Vagina (tissue), 2 donors: ENCODE results near the gene GUCY1B1. TPM values are rescaled to one million over a fixed set of nuclear protein-coding genes. Genes with fewer than 3 reads are reported as not detected.
"Not testable (repeated sequence)": the region's sequence is repeated elsewhere in the genome, so short reads cannot be mapped to it uniquely, and the experiment has no call there.

Source experiments
- DNase-seq, 2 donors: peaks; one replicate each; pipeline ENCODE4 v3.0.0-alpha.2; 2017; ENCODE audit errors: extremely low spot score in 2 of 2
- H3K27ac ChIP-seq: fragments of 200-600 bp; sonication (generic); one replicate; pipeline ENCODE4 v1.5.1; 2019
- H3K27me3 ChIP-seq: fragments of 200-600 bp; sonication (generic); one replicate; pipeline ENCODE4 v1.5.1; 2019
- H3K36me3 ChIP-seq, 2 donors: fragments of 200-600 bp; sonication (generic); one replicate each; pipeline ENCODE4 v1.5.1; 2017 to 2019
- H3K4me1 ChIP-seq: fragments of 200-600 bp; sonication (generic); one replicate; pipeline ENCODE4 v1.5.1; 2019
- H3K4me3 ChIP-seq, 2 donors: fragments of 200-600 bp; sonication (generic); 1 replicate in 1 of 2; 2 replicates in 1 of 2; pipeline ENCODE4 v1.5.1; 2016 to 2019
- H3K9me3 ChIP-seq: fragments of 200-600 bp; sonication (generic); one replicate; pipeline ENCODE4 v1.5.1; 2019
- POLR2A ChIP-seq, 2 donors: fragments of 450-650 bp; IDR thresholded peaks; one replicate each; pipeline ENCODE4 v1.6.1; 2017; ENCODE audit warnings: antibody characterized with exemption in 2 of 2, mild to moderate bottlenecking in 2 of 2, moderate library complexity in 2 of 2
- POLR2AphosphoS5 ChIP-seq, 2 donors: sonication (generic); formaldehyde crosslinking; IDR thresholded peaks; one replicate each; pipeline ENCODE4 v1.9.0; 2017; ENCODE audit warnings: antibody characterized with exemption in 2 of 2, mild to moderate bottlenecking in 2 of 2, low read depth in 1 of 2; ENCODE audit not compliant: insufficient read depth in 1 of 2
- intact Hi-C: fragments of 100-400 bp; cut with DNase I; formaldehyde crosslinking; loops from one replicate; pipeline ENCODE4 v1.15.1; 2023
- total RNA-seq: library from RNA; depleted of rRNA; stranded (reverse); fragments of >200 nt; gene quantifications from one replicate; pipeline ENCODE4 v1.2.3, GENCODE V29; 2016
- TF ChIP-seq, protein P1 (sequence below), 3 experiments: fragments of 450-650 bp in 2 of 3; fragments of 200-600 bp in 1 of 3; sonication (generic) in 1 of 3; IDR thresholded peaks; one replicate each; pipeline ENCODE4 v1.5.1; 2017 to 2019; ENCODE audit warnings: antibody characterized with exemption in 3 of 3, mild to moderate bottlenecking in 2 of 3, moderate library complexity in 2 of 3

Gene GUCY1B1
- total RNA-seq, 1 donor from 2014 or later, result 22.8 TPM

DNA sequence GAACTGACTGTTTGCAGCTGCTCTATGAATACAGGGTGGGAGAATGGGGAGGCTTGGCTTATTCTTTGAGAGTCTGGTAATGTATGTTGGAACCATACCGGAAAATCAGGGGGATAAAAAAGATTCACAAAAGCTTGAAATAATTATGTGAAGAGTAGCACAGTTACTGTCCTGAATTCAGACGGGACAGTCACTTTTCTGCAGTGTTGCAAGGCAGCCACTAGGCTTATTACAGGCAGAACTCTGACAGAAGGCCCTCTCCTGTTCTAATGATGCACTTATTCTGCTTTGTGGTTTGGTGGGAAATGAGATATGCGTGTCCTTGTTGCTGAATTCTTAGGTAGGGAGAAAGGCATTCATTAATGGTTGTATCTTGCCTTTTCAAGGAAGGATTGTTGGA is 37.2 kb downstream of the GUCY1B1 start:
- Histone ChIP-seq H3K4me1 (no peaks in the 10 kb centered on the region), H3K27me3 (no peaks in the 10 kb centered on the region), H3K9me3 (no peaks in the 10 kb centered on the region), H3K4me3 (no peak overlapping the region), H3K27ac (no peak overlapping the region), H3K36me3 (no peaks in the 10 kb centered on the region)
- TF ChIP-seq, protein P1, sequence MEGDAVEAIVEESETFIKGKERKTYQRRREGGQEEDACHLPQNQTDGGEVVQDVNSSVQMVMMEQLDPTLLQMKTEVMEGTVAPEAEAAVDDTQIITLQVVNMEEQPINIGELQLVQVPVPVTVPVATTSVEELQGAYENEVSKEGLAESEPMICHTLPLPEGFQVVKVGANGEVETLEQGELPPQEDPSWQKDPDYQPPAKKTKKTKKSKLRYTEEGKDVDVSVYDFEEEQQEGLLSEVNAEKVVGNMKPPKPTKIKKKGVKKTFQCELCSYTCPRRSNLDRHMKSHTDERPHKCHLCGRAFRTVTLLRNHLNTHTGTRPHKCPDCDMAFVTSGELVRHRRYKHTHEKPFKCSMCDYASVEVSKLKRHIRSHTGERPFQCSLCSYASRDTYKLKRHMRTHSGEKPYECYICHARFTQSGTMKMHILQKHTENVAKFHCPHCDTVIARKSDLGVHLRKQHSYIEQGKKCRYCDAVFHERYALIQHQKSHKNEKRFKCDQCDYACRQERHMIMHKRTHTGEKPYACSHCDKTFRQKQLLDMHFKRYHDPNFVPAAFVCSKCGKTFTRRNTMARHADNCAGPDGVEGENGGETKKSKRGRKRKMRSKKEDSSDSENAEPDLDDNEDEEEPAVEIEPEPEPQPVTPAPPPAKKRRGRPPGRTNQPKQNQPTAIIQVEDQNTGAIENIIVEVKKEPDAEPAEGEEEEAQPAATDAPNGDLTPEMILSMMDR (IDR thresholded peaks at IDR 0.05), result no peak
- TF ChIP-seq POLR2A (IDR thresholded peaks at IDR 0.05), result no peak
- TF ChIP-seq POLR2AphosphoS5 (IDR thresholded peaks at IDR 0.05; ENCODE audit: insufficient read depth in 1 of 2, low read depth in 1 of 2), result no peak
- no peak for DNase-seq
- intact Hi-C loops, result loop anchor here (5.0 to 10.0 kb wide), 2 partner anchors 119 to 351 kb away; no protein-coding TSS in a partner anchor

GRCh38 chr4:155797581-155797980 is 38.8 kb downstream of the GUCY1B1 start:
- H3K4me1 ChIP-seq, DNase-seq, H3K4me3 ChIP-seq, H3K36me3 ChIP-seq, H3K9me3 ChIP-seq, H3K27me3 ChIP-seq, H3K27ac ChIP-seq: not testable (repeated sequence)
- intact Hi-C loops, result loop anchor here (5.0 to 10.0 kb wide), 2 partner anchors 120 to 353 kb away; no protein-coding TSS in a partner anchor

- DNase-seq, result no peak
- H3K9me3 ChIP-seq, result no peaks in the 10 kb centered on the region
- intact Hi-C loops, result loop anchor here (5.0 to 10.0 kb wide), 2 partner anchors 122 to 354 kb away; no protein-coding TSS in a partner anchor
- H3K4me1 ChIP-seq, result no peaks in the 10 kb centered on the region
- peaks cover 0 to 14% of the 10 kb centered on the region in 2 donors for H3K36me3 ChIP-seq
- H3K27ac ChIP-seq, result no peak overlapping the region
- H3K27me3 ChIP-seq, result no peaks in the 10 kb centered on the region
- no peak for TF ChIP-seq POLR2A (IDR thresholded peaks at IDR 0.05)
- TF ChIP-seq POLR2AphosphoS5 (IDR thresholded peaks at IDR 0.05; ENCODE audit: insufficient read depth in 1 of 2, low read depth in 1 of 2), result no peak
- TF ChIP-seq, protein P1 (IDR thresholded peaks at IDR 0.05), result no peak
- H3K4me3 ChIP-seq, result no peak overlapping the region
These were observed 40.4 kb downstream of the GUCY1B1 start for GRCh38 chr4:155799116-155799793.

GRCh38 chr4:155799794-155800123 is 40.9 kb downstream of the GUCY1B1 start:
- Histone ChIP-seq H3K9me3 (no peaks in the 10 kb centered on the region), H3K4me1 (no peaks in the 10 kb centered on the region), H3K27me3 (no peaks in the 10 kb centered on the region), H3K27ac (no peak overlapping the region), H3K36me3 (peaks cover 0 to 14% of the 10 kb centered on the region in 2 donors), H3K4me3 (no peak overlapping the region)
- TF ChIP-seq POLR2A (IDR thresholded peaks at IDR 0.05) (no peak), POLR2AphosphoS5 (IDR thresholded peaks at IDR 0.05; ENCODE audit: insufficient read depth in 1 of 2, low read depth in 1 of 2) (no peak)
- TF ChIP-seq, protein P1 (IDR thresholded peaks at IDR 0.05), result no peak
- no peak for DNase-seq
- intact Hi-C loops, result loop anchor here (5.0 to 10.0 kb wide), 2 partner anchors 122 to 355 kb away; no protein-coding TSS in a partner anchor

DNA sequence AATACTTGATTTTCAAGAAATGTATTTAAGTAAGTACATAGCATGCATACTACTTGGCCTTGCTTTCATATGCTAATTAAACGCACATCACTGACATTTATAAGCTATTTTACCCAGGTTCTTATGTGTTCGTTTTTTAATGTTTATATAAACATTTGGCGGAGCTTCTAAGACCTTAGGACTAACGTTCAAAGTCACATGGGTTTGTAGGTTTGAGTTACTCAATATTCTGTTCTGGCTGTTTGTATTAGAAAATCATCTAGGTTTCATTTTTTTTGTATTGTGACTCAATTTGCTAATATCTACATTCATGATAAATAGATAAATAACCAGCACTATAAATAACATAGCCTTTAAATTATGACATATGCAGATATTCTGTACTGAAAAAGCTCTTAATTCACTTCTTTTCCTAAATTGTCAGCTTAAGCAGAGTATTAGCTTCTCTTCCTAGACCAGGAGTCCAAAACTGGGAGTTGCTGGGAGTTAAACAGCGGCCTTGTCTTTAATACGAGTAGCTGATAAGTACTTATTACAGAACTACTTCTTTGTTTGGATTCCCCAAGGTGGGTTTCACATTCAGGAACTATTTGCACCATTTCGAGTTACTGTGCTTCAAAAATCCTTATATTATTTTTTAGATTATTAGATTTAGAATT is 42.0 kb downstream of the GUCY1B1 start:
- DNase-seq, result no peak
- Histone ChIP-seq H3K27me3 (no peaks in the 10 kb centered on the region), H3K4me3 (no peak overlapping the region), H3K27ac (no peak overlapping the region), H3K36me3 (peaks cover 0 to 14% of the 10 kb centered on the region in 2 donors), H3K9me3 (no peaks in the 10 kb centered on the region), H3K4me1 (no peaks in the 10 kb centered on the region)
- TF ChIP-seq, protein P1 (IDR thresholded peaks at IDR 0.05), result no peak
- no peak for TF ChIP-seq POLR2A (IDR thresholded peaks at IDR 0.05)
- intact Hi-C loops, result no loop called here
